ENCODE data around the gene SLC4A3.

Gene SLC4A3

DNA sequence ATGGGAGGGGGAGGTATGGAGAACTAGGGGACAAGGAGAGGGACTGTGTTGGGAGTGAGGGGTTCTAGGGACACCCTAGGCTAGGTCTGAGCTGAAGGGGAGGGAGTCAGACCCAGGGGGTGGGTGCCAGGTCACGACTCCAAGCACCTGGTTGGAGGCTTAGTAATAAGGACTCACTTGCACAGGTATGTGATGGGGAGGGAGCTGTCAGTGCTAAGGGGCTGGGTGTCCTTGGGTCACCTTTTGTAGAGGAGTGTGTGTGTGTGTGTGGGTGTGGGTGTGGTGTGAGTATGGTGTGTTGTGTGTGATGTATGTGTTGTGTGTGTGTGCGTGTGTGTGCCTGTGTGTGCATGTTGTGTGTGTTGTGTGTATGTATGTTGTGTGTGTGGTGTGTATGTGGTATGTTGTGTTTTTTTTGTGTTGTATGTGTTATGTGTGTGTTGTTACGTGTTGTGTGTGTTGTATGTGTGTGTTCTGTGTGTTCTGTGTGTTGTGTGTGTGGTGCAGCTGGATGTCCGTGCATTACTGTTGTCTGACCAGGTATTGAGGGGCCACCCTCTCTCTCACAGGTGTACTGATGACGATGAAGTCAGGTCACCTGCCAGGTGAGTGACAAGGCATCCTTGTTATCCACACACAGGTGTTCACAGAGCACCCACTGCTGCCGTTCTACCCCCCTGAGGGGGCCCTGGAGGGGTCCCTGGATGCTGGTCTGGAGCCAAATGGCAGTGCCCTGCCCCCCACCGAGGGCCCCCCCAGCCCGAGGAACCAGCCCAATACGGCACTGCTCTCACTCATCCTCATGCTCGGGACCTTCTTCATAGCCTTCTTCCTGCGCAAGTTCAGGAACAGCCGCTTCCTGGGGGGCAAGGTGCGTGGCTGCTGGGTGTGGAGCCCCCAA lies 9.8 kb downstream of the SLC4A3 start:
- TF ChIP-seq, protein P1, sequence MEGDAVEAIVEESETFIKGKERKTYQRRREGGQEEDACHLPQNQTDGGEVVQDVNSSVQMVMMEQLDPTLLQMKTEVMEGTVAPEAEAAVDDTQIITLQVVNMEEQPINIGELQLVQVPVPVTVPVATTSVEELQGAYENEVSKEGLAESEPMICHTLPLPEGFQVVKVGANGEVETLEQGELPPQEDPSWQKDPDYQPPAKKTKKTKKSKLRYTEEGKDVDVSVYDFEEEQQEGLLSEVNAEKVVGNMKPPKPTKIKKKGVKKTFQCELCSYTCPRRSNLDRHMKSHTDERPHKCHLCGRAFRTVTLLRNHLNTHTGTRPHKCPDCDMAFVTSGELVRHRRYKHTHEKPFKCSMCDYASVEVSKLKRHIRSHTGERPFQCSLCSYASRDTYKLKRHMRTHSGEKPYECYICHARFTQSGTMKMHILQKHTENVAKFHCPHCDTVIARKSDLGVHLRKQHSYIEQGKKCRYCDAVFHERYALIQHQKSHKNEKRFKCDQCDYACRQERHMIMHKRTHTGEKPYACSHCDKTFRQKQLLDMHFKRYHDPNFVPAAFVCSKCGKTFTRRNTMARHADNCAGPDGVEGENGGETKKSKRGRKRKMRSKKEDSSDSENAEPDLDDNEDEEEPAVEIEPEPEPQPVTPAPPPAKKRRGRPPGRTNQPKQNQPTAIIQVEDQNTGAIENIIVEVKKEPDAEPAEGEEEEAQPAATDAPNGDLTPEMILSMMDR (IDR thresholded peaks at IDR 0.05; ENCODE audit: borderline replicate concordance, insufficient read depth, low read depth, low read length): no peak
- no peak overlapping the region for H3K4me3 ChIP-seq (ENCODE audit: low read depth, low read length)

DNA sequence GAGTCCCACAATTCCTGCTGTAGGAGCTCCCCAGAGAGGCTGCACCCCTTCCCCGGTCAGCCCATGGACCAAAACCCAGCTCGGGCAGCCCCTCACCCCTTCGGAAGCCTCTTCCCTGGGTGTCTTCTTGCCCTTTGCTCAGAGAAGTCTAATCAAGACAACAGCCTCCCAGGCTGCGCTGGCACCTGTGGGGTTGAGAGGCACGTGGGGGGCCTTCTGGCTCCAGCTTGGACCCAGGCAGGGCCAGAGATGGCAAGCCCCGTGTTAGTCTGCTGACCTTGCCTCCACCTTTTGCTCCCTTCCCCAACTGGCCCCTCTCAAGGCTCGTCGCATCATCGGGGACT lies 10.4 kb downstream of the SLC4A3 start:
- TF ChIP-seq, protein P1 (IDR thresholded peaks at IDR 0.05; ENCODE audit: borderline replicate concordance, insufficient read depth, low read depth, low read length): no peak
- H3K4me3 ChIP-seq (ENCODE audit: low read depth, low read length): no peak overlapping the region

DNA sequence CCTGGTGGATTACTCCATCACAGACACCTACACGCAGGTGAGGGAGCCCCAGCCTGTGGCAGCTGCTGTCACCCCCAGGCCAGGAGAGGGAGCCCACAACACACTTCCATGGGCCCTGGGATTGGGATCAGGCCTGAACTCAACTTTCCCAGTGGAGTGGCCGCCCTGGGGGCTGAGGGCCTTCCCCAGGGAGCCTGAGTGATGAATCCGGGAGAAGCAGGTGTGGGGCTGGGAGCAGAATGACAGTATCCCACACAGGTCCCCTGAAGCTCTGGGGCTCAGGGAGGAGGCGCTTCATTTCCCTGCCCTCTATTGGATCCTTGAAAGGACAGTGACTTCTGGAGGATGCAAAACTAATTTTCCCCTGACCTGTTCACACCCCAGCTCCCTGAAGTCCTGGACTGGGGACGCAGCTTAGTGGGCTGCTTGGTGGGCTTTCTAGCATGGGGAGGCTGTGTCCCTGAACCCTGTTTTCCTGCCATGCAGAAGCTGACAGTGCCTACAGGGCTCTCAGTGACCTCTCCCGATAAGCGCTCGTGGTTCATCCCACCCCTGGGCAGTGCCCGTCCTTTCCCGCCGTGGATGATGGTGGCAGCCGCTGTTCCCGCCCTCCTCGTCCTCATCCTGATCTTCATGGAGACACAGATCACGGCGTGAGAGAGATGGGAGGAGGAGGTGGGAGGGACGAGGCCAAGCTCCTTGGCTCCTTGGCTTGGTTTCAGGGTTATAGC lies 11.0 kb downstream of the SLC4A3 start:
- TF ChIP-seq, protein P1 (IDR thresholded peaks at IDR 0.05; ENCODE audit: borderline replicate concordance, insufficient read depth, low read depth, low read length): no peak
- H3K4me3 ChIP-seq (ENCODE audit: low read depth, low read length): no peak overlapping the region

DNA sequence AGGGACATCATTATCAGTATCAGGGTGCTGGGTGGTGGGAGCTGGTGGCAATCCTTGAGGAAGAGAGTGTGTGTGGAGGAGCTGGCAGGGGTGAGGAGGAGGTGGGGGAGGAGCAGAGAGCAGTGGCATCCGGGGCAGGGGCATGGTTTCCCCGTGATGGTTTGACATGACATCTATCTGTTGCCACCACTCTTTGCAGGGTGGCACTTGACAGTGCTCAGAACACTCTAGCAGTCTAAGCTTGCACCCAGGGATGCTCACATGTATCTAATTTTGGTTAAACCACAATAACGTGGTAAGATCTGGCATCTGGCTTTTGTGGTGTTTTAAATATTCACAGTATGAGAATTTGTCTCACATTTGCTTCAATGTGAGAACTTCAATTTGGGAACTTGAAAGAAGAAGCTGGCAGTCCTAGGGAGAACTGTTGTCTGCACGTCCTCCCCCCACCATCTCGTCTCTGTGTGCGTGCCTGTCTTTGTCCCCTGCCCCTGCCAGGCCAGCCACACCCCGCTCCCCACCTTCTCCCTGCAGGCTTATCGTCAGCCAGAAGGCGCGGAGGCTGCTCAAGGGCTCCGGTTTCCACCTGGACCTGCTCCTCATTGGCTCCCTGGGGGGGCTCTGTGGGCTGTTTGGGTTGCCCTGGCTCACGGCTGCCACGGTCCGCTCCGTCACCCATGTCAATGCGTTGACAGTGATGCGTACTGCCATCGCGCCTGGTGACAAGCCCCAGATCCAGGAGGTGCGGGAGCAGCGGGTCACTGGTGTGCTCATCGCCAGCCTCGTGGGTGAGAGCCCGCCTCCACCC lies 11.7 kb downstream of the SLC4A3 start:
- TF ChIP-seq, protein P1 (IDR thresholded peaks at IDR 0.05; ENCODE audit: borderline replicate concordance, insufficient read depth, low read depth, low read length): no peak
- no peak overlapping the region for H3K4me3 ChIP-seq (ENCODE audit: low read depth, low read length)

DNA sequence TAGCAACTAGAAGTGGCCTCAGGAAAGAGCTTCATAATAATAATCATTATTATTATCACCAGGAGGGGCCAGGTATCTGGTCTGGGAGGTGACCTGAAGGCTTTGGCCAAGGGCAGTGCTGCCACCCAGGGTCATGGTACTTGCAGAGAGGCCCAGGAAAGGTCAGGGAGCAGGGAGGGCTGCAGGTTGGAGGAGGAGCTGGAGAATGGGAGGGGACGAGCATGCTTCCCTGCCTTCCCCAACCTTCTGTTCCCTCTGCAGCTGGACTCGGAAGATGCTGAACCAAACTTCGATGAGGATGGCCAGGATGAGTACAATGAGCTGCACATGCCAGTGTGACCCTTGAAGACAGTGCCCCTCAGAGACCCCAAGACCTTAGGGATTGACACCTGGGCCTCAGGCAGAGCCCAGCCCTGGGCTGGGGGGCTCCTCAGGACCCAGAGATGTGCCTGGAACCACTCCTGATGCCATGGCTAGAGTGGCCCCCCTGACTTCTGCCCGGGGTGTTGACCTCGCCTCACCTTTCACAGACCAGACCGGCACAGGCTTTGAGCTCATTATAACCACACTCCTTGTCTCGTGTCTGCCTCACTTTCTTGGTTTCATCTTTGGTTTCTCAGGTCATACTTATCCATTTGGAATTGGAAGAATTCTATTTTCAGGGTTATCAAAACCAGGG lies 14.1 kb downstream of the SLC4A3 start:
- no peak overlapping the region for H3K4me3 ChIP-seq (ENCODE audit: low read depth, low read length)
- TF ChIP-seq, protein P1 (IDR thresholded peaks at IDR 0.05; ENCODE audit: borderline replicate concordance, insufficient read depth, low read depth, low read length): no peak

DNA sequence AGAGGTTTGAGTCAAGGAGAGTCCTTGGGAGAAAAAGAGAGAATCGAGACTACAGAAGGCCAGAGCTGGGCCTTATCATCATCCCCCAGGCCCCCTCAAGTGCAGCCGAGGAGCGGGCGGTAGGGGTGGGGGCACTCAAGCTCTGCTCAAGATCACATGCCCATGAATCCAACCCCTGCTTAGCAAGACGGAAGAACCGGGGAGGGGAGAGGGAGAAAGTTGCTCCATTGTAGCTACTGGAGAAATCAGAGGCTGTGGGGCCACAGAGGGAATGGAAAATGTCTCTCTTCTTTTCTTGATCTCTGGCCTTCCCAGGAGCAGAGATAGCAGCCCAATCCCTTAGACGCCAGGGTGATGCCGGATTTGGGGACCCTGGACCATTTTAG lies 14.6 kb downstream of the SLC4A3 start:
- no peak overlapping the region for H3K4me3 ChIP-seq (ENCODE audit: low read depth, low read length)
- TF ChIP-seq, protein P1 (IDR thresholded peaks at IDR 0.05; ENCODE audit: borderline replicate concordance, insufficient read depth, low read depth, low read length): no peak

Data from GM12875 (cell line).